GM20000 (cell line): ENCODE measurements around the gene BTBD9.

Experiments
- DNase-seq: peaks from one replicate; pipeline ENCODE4 v3.0.0; 2012; ENCODE audit warnings: low spot score
- TF ChIP-seq, protein P1 (sequence below): IDR thresholded peaks from 2 replicates; pipeline ENCODE4 v1.5.1; 2012; ENCODE audit warnings: mild to moderate bottlenecking, control low read depth; ENCODE audit errors: extremely low read depth, missing control alignments

Gene BTBD9

DNA sequence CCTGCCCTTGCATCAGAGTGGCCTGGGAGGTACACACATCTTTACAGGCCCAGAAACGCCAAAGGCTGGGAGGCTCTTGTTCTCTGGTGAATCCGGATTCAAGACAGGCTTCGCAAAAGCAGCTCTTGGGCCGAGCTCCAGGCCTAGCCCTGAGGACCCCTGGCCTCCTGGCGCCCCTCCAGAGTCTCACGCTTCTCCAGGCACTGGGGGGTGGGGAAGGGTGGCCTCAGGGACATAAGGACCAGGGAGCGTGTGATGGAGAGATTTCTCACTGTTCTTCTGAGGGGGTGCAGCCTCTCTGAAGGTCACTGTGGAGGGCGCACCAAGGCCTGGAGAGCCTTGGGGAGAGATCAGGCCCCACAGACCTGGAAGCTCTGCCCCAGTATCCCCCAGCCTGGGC lies 471.0 kb downstream of the BTBD9 start:
- TF ChIP-seq, protein P1, sequence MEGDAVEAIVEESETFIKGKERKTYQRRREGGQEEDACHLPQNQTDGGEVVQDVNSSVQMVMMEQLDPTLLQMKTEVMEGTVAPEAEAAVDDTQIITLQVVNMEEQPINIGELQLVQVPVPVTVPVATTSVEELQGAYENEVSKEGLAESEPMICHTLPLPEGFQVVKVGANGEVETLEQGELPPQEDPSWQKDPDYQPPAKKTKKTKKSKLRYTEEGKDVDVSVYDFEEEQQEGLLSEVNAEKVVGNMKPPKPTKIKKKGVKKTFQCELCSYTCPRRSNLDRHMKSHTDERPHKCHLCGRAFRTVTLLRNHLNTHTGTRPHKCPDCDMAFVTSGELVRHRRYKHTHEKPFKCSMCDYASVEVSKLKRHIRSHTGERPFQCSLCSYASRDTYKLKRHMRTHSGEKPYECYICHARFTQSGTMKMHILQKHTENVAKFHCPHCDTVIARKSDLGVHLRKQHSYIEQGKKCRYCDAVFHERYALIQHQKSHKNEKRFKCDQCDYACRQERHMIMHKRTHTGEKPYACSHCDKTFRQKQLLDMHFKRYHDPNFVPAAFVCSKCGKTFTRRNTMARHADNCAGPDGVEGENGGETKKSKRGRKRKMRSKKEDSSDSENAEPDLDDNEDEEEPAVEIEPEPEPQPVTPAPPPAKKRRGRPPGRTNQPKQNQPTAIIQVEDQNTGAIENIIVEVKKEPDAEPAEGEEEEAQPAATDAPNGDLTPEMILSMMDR: no peak
- no peak for DNase-seq

DNA sequence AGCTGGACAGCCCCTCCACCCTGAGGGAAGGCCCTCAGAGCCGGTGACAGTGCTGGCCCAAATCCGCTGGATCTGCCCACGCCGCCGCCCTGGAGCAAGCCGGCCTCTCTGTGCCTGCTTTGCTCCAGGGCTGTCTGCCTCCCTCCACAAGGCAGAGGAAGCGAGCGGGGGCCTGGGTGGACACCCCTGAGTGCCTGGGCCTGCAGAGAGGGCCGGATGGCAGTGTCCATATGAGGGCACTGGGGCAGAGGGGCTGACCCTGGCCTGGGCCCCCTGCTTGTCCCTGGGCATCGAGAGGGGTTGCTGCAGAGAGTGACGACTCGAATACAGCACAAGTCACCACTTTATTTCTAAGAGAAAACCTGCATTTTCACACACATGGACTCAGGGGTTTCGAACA lies 471.6 kb downstream of the BTBD9 start:
- DNase-seq: no peak
- TF ChIP-seq, protein P1: no peak

DNA sequence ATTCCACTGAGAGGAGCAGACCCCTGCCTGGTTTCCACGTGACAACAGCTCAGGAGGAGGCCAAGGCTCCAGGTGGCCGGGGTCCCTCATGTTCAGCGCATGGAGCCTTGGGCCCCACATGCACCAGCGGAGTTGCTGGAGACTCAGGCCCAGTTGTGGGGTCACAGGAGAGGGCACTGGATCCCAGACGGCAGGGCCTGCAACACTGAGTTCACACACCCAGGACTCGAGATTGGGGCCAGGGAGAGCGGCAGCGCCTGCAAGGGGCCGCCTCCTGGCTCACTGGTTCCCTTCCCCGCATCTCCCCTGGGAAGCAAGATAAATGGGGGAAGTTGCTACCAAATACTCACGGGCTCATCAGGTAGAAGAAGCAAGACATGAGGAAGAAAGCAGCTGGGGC lies 472.1 kb downstream of the BTBD9 start:
- TF ChIP-seq, protein P1: no peak
- DNase-seq: no peak

DNA sequence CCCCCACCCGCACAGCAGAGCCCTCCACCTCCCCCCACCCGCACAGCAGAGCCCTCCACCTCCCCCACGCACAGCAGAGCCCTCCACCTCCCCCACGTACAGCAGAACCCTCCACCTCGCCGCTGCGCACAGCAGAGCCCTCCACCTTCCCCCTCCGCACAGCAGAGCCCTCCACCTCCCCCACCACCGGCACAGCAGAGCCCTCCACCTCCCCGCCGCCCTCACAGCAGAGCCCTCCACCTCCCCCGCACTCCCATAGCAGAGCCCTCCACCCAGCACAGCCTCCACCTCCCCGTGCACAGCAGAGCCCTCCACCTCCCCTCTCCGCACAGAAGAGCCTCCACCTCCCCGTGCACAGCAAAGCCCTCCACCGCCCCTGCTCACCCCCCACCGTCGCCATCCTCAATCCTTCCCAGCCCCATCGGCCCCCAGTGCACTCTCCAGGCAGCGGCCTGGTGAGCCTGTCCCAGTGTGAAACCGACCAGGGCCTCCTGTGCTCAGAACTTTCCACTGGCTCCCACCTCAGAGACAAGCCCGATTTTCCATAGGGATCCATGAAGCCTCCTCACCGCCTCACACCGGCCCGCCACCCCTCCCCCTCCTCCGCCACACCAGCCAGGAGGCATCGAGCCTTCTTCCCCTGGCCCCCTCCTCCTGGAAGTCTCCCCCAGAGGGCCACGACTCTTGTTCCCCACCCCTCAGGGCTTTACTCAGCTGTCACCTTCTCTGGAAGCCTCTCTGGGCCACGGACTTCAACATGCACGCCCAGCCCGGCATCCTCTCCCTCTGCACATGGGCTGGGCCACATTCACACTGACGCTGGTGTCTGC lies 473.1 kb downstream of the BTBD9 start:
- DNase-seq: no peak
- TF ChIP-seq, protein P1: no peak

DNA sequence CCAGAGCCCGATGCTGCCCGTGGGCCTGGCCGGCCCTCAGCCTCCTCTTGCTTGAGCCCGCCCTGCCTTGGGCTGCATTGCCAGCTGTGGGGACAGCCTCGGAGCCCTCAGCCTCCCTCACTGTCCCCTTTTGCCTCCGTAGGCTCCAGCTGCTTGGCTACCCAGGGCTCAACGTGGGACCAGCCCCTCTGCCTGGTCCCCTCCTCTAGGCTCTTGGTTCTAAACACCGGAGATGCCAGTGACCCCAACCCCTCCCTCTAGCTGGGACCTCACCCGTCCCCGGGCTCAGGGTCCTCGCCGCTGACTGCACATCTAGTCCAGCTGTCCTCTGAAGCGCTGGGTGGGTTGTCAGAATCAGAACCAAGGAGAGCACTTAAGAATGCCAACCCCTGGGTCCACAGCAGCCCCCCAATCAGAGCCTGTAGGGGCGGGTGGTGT lies 475.0 kb downstream of the BTBD9 start:
- TF ChIP-seq, protein P1: no peak
- no peak for DNase-seq

DNA sequence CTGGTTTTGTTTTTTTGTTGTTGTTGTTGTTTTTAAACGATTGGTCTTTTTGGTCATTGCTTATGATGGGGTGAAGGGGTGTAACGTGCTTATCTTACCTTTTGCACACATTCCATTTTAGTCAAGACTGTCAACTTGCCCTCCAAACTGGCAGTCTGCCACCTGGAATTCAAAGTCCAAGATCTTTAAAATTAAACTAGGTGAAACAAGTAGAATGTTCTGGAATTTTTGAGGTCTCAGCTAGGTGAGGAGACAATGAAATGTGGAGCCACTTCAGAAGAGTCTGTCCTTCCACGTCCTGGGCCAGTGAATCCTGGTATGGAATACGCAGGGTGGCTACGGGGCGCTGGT lies 475.6 kb downstream of the BTBD9 start:
- TF ChIP-seq, protein P1: no peak
- DNase-seq: no peak

DNA sequence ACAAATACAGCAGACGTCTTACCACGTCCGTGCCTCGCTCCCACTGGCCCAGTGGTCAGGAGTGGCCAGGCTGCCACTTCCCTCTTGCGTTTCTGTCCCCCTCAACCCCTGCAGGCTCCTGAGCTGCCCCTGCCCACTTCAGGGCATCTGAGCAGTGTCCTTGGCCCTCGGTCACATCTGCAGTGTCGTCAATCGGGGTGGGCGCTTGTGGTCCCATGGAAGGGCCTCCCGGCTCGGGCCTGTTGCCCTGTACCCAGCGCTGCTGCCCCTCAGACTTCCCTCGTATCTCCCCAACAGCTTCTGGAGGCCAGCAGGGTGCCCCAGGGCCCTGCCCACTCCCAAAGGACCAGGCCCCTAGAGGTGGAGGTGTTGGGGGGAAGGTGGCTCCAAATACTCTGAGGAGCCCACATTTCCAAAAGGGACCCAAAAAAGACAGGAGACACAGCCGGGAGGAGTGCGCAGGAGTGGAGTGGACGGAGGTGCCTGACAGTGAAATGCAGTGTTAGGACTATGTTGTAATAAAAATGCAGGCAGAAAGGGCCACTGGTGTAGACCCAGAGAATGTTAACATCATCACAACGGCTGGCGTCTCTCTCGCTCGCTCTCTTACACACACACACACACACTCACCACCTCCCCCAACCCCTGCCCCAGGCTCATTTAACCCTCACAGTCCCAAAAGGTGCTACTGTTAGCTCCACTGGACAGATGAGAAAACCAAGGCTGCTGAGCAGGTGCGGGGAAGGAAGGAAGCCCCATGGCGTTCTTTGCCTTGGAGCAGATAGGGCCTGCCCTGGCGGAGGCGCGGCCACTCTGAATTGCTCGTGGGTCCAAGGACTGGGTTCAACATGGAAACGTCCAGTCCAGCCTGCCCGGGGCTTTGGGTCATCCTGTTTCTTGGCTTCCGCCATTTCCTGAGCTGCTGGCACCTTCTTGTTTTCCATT lies 476.3 kb downstream of the BTBD9 start:
- TF ChIP-seq, protein P1: no peak
- no peak for DNase-seq
